ENCODE results near the gene MIPOL1.

- no peak for TF ChIP-seq CTCF (conservative IDR thresholded peaks at IDR 0.05)
- no peak for TF ChIP-seq EZH2 (IDR thresholded peaks at IDR 0.05; ENCODE audit: low read depth)
Observed at GRCh38 chr14:37328673-37329072, 130.9 kb downstream of the MIPOL1 start.
